Neural cell (in vitro differentiated cells): ENCODE data around the gene PER1. TPM values are rescaled to one million over a fixed set of nuclear protein-coding genes. Genes with fewer than 3 reads are reported as not detected.

Experiments used
- H2AFZ ChIP-seq: fragments of 200-600, 300-800 bp; sonication (generic), shearing (Covaris generic); 2 replicates; pipeline ENCODE4 v1.6.0; 2014; ENCODE audit warnings: low read depth, mild to moderate bottlenecking, antibody characterized with exemption, low read length, moderate library complexity
- H3F3A ChIP-seq: fragments of 200-600 bp; shearing (Covaris generic); 2 replicates; pipeline ENCODE4 v1.6.1; 2016; ENCODE audit warnings: mild to moderate bottlenecking, moderate library complexity, mixed read lengths, antibody characterized with exemption, low read length; ENCODE audit not compliant: insufficient read depth, poor library complexity, severe bottlenecking
- H3K27ac ChIP-seq: fragments of 200-600, 300-800 bp; sonication (generic), shearing (Covaris generic); 2 replicates; pipeline ENCODE4 v1.5.1; 2014; ENCODE audit warnings: mild to moderate bottlenecking, low read length, moderate library complexity
- H3K27me3 ChIP-seq: fragments of 300-800, 200-600 bp; sonication (generic), shearing (Covaris generic); 2 replicates; pipeline ENCODE4 v1.6.0; 2014; ENCODE audit warnings: mild to moderate bottlenecking, low read depth, low read length, moderate library complexity; ENCODE audit not compliant: insufficient read depth
- H3K36me3 ChIP-seq: fragments of 300-800, 200-600 bp; sonication (generic), shearing (Covaris generic); 2 replicates; pipeline ENCODE4 v1.5.1; 2014; ENCODE audit warnings: mild to moderate bottlenecking, antibody characterized with exemption, low read length, moderate library complexity; ENCODE audit not compliant: insufficient read depth
- H3K4me2 ChIP-seq: fragments of 300-800, 200-600 bp; sonication (generic), shearing (Covaris generic); 2 replicates; pipeline ENCODE4 v1.6.0; 2014; ENCODE audit warnings: mild to moderate bottlenecking, low read length
- H3K4me3 ChIP-seq: fragments of 300-800, 200-600 bp; sonication (generic), shearing (Covaris generic); 2 replicates; pipeline ENCODE4 v1.5.1; 2014; ENCODE audit warnings: mild to moderate bottlenecking, low read length, moderate library complexity
- H3K79me2 ChIP-seq: fragments of 200-600 bp; shearing (Covaris generic); replicated peaks from 2 replicates; pipeline ENCODE4 v1.6.0; 2014; ENCODE audit warnings: mild to moderate bottlenecking, low read length, moderate library complexity; ENCODE audit not compliant: insufficient read depth
- H3K9ac ChIP-seq: fragments of 300-800, 200-600 bp; sonication (generic), shearing (Covaris generic); 2 replicates; pipeline ENCODE4 v1.6.1; 2016; ENCODE audit warnings: mild to moderate bottlenecking, low read length, mixed read lengths
- H3K9me2 ChIP-seq: fragments of 200-600 bp; shearing (Covaris generic); 2 replicates; pipeline ENCODE4 v1.6.1; 2016; ENCODE audit warnings: mild to moderate bottlenecking, low read length, mixed read lengths; ENCODE audit not compliant: insufficient read depth
- H3K9me3 ChIP-seq: fragments of 200-600, 300-800 bp; sonication (generic), shearing (Covaris generic); 2 replicates; pipeline ENCODE4 v1.6.1; 2016; ENCODE audit warnings: mild to moderate bottlenecking, mixed run types, low read length, moderate library complexity, mixed read lengths
- H4K20me1 ChIP-seq: fragments of 200-600 bp; shearing (Covaris generic); 2 replicates; pipeline ENCODE4 v1.6.1; 2016; ENCODE audit warnings: mild to moderate bottlenecking, mixed run types; ENCODE audit not compliant: insufficient read depth
- EP300 ChIP-seq: fragments of 450-650 bp; conservative IDR thresholded peaks from 2 replicates; pipeline ENCODE4 v1.6.1; 2014; ENCODE audit warnings: antibody characterized with exemption, mild to moderate bottlenecking, moderate library complexity; ENCODE audit not compliant: poor library complexity, severe bottlenecking
- EZH2 ChIP-seq: fragments of 200-600, 300-800 bp; shearing (Covaris generic), sonication (generic); IDR thresholded peaks from 2 replicates; pipeline ENCODE4 v1.6.1; 2014; ENCODE audit warnings: antibody characterized with exemption, low read length, borderline replicate concordance, mild to moderate bottlenecking; ENCODE audit not compliant: insufficient read depth, poor library complexity, severe bottlenecking
- MXI1 ChIP-seq: fragments of 450-650 bp; conservative IDR thresholded peaks from 2 replicates; pipeline ENCODE4 v1.6.1; 2014; ENCODE audit warnings: antibody characterized with exemption, mild to moderate bottlenecking; ENCODE audit not compliant: poor library complexity, severe bottlenecking
- POLR2AphosphoS5 ChIP-seq: IDR thresholded peaks from 2 replicates; pipeline ENCODE4 v1.6.1; 2012
- RAD21 ChIP-seq: fragments of 450-650 bp; conservative IDR thresholded peaks from 2 replicates; pipeline ENCODE4 v1.6.1; 2014; ENCODE audit warnings: antibody characterized with exemption, mild to moderate bottlenecking, moderate library complexity
- SMC3 ChIP-seq: fragments of 450-650 bp; conservative IDR thresholded peaks from 2 replicates; pipeline ENCODE4 v1.6.1; 2014; ENCODE audit warnings: antibody characterized with exemption, mild to moderate bottlenecking, moderate library complexity; ENCODE audit not compliant: poor library complexity
- TAF1 ChIP-seq: IDR thresholded peaks from 2 replicates; pipeline ENCODE4 v1.6.1; 2012; ENCODE audit warnings: low read depth
- polyA plus RNA-seq: library from polyadenylated mRNA; depleted of rRNA; stranded (reverse); fragments of >200 nt; gene quantifications from 2 replicates; pipeline ENCODE4 v1.2.3, GENCODE V29; 2014
- TF ChIP-seq, protein P1 (sequence below): fragments of 450-650 bp; IDR thresholded peaks from 2 replicates; pipeline ENCODE4 v1.5.1; 2014; ENCODE audit warnings: antibody characterized with exemption, mild to moderate bottlenecking, moderate library complexity; ENCODE audit not compliant: poor library complexity, severe bottlenecking
- TF ChIP-seq, protein P2 (sequence below): IDR thresholded peaks from 2 replicates; pipeline ENCODE4 v1.6.1; 2012; ENCODE audit warnings: borderline replicate concordance

The PER1 gene
- polyA plus RNA-seq, 1 donor from 2014 or later = 1.9 TPM

DNA sequence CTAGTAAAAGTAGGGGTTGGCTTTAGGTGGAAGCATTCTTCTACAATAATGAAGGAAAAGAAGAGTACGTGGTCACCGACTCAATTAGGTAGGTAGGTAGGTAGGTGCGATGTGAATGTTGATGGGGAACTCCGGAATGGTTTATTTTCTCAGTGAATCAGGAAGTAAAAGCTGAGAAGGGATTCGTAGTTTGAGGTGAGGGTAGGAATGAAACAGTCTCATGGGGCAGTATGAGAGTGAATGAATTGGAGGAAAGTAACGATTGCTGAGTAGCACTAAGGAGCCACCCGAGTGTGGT is 13.9 kb downstream of the PER1 start:
- Histone ChIP-seq H3K27ac (peak overlapping the region; percentile 97), H3K9me3 (no peaks in the 10 kb centered on the region), H3K79me2 (no peaks in the 10 kb centered on the region), H4K20me1 (no peaks in the 10 kb centered on the region), H3K27me3 (no peaks in the 10 kb centered on the region), H3K9ac (peak overlapping the region; percentile 84), H3K36me3 (no peaks in the 10 kb centered on the region), H2AFZ (no peak overlapping the region), H3K4me2 (peak overlapping the region; percentile 70), H3K9me2 (no peaks in the 10 kb centered on the region), H3K4me3 (peak overlapping the region; percentile 80), H3F3A (peaks cover 21% of the 10 kb centered on the region)
- TF ChIP-seq TAF1 (no peak), POLR2AphosphoS5 (no peak), EZH2 (no peak), MXI1 (no peak), RAD21 (no peak), EP300 (no peak), SMC3 (no peak)
- TF ChIP-seq, protein P1, sequence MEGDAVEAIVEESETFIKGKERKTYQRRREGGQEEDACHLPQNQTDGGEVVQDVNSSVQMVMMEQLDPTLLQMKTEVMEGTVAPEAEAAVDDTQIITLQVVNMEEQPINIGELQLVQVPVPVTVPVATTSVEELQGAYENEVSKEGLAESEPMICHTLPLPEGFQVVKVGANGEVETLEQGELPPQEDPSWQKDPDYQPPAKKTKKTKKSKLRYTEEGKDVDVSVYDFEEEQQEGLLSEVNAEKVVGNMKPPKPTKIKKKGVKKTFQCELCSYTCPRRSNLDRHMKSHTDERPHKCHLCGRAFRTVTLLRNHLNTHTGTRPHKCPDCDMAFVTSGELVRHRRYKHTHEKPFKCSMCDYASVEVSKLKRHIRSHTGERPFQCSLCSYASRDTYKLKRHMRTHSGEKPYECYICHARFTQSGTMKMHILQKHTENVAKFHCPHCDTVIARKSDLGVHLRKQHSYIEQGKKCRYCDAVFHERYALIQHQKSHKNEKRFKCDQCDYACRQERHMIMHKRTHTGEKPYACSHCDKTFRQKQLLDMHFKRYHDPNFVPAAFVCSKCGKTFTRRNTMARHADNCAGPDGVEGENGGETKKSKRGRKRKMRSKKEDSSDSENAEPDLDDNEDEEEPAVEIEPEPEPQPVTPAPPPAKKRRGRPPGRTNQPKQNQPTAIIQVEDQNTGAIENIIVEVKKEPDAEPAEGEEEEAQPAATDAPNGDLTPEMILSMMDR = no peak
- TF ChIP-seq, protein P2, sequence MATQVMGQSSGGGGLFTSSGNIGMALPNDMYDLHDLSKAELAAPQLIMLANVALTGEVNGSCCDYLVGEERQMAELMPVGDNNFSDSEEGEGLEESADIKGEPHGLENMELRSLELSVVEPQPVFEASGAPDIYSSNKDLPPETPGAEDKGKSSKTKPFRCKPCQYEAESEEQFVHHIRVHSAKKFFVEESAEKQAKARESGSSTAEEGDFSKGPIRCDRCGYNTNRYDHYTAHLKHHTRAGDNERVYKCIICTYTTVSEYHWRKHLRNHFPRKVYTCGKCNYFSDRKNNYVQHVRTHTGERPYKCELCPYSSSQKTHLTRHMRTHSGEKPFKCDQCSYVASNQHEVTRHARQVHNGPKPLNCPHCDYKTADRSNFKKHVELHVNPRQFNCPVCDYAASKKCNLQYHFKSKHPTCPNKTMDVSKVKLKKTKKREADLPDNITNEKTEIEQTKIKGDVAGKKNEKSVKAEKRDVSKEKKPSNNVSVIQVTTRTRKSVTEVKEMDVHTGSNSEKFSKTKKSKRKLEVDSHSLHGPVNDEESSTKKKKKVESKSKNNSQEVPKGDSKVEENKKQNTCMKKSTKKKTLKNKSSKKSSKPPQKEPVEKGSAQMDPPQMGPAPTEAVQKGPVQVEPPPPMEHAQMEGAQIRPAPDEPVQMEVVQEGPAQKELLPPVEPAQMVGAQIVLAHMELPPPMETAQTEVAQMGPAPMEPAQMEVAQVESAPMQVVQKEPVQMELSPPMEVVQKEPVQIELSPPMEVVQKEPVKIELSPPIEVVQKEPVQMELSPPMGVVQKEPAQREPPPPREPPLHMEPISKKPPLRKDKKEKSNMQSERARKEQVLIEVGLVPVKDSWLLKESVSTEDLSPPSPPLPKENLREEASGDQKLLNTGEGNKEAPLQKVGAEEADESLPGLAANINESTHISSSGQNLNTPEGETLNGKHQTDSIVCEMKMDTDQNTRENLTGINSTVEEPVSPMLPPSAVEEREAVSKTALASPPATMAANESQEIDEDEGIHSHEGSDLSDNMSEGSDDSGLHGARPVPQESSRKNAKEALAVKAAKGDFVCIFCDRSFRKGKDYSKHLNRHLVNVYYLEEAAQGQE = no peak

DNA sequence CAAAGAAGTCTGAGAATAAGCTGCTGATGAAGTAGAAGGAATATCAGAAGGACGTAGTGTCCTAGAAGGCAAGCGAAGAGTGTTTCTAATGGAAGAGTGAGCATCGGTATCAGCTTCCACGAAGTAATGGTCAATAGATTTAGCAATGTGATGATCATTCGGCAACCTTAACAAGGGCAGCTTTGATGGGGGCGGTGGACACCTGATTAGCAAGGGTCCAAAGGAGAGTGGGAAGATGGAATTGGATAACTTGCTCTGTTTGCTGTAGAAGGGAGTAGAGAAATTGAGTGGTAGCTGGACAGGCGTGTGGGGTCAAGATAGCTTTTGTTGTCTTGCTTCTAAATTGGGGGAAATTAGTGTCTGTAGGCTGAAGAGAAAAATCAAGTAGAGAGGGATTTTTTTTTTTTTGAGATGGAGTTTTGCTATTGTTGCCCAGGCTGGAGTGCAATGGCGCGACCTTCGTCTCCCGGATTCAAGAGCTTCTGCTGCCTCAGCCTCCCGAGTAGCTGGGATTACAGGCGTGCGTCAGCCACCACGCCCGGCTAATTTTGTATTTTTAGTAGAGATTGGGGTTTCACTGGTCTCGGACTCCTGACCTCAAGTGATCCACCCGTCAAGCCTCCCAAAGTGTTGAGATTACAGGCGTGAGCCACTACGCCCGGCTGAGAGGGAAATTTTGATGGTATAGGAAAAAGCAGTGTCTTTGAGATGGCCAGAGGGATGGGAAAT is 14.4 kb downstream of the PER1 start:
- Histone ChIP-seq H3K4me2 (peak overlapping the region; percentile 70), H3K27ac (peak overlapping the region; percentile 97), H3K36me3 (no peaks in the 10 kb centered on the region), H3K4me3 (peak overlapping the region; percentile 80), H3K9me2 (no peaks in the 10 kb centered on the region), H3K9me3 (no peaks in the 10 kb centered on the region), H3F3A (peaks cover 21% of the 10 kb centered on the region), H2AFZ (no peak overlapping the region), H3K79me2 (no peaks in the 10 kb centered on the region), H3K27me3 (no peaks in the 10 kb centered on the region), H3K9ac (peak overlapping the region; percentile 84), H4K20me1 (no peaks in the 10 kb centered on the region)
- no peak for TF ChIP-seq SMC3
- TF ChIP-seq, protein P2 = peak; percentile 17
